ENCODE results near the gene LTF. TPM values are rescaled to one million over a fixed set of nuclear protein-coding genes. Genes with fewer than 3 reads are reported as not detected.

LTF gene
- total and polyA plus RNA-seq, 10 of the 15 experiments (the other 5 are each of a cell fraction or from before 2014, with no cell fraction given) = 0.03 to 0.31 TPM; not detected in 8

DNA sequence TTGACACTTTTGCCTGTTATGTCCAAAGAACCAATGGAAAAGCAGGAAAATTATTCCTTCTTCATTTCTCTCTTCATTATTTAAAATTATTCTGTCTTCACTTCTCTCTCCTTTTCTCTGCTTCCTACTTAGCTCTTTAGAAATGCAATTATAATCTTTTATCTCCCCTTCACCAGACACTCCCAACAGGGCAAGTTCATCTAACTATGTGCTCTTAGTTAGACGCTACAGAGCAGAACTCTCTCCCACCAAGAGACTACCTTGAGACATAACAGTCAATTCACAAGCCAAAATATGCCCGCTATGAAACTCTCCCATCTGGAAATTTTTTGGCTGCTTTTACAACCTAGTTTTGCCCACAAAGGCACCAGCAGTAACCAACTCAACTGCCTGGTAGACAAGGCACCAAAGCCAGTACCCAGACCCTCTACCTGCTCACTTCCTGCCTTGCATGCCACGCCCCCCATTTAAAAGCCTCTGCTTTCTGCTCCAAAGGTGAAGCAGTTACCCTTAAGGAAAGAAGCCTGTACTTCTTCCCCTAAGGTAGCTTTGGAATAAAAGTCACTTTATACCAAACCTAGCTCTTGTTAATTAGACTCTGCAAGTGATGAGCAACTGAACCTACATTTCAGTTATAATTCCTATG, 29.5 kb downstream of the LTF start:
- no peak overlapping the region for H3K9ac ChIP-seq (ENCODE audit: control insufficient read depth, insufficient read depth, low read length)
- H3K27me3 ChIP-seq (replicated peaks in 1 of 2; ENCODE audit: control insufficient read depth in 2 of 2, insufficient read depth in 2 of 2, low read length in 1 of 2) = no peaks in the 10 kb centered on the region; a peak in 1 of 4 replicates
- H3K9me3 ChIP-seq (replicated peaks; ENCODE audit: control insufficient read depth, insufficient read depth, low read length) = no peaks in the 10 kb centered on the region; the same call in 2 of the 3 replicates
- no peak overlapping the region for H3K4me2 ChIP-seq (ENCODE audit: control insufficient read depth, insufficient read depth)
- H3K4me1 ChIP-seq (ENCODE audit: control insufficient read depth, insufficient read depth, low read length) = no peaks in the 10 kb centered on the region
- BruUV-seq (replicated peaks) = no TSS peak
- H3K27ac ChIP-seq (ENCODE audit: control insufficient read depth, insufficient read depth) = no peak overlapping the region
- FAIRE-seq (no peak), ATAC-seq (no peak), DNase-seq (ENCODE audit: low read depth, low spot score) (no peak)
- no peak overlapping the region for H2AFZ ChIP-seq (ENCODE audit: control insufficient read depth, low read depth, low read length)
- intact Hi-C loops (cut with micrococcal nuclease; ENCODE audit: unreplicated experiment) = no loop called here
- H3K79me2 ChIP-seq (ENCODE audit: control insufficient read depth, insufficient read depth, low read length) = no peaks in the 10 kb centered on the region
- H3K4me3 ChIP-seq = no peak overlapping the region
- ChIA-PET CTCF (interaction anchor here (0.6 to 1.0 kb wide), 3 partner anchors 29 to 1267 kb away, joined by 3 to 4 read pairs (median 3); no protein-coding TSS in a partner anchor), SMC1A (ENCODE audit: uncharacterized antibody, unreplicated experiment) (interaction anchor here (0.6 kb wide), 1 partner anchor 18 kb away, joined by 3 read pairs; no protein-coding TSS in a partner anchor), RAD21 (ENCODE audit: unreplicated experiment) (no interaction called here), POLR2A (no interaction called here)
- 37% methylated on average over 3 of the region's 3 CpGs for WGBS (ENCODE audit: insufficient coverage, insufficient replicate concordance, low lambda C conversion rate, missing lambda C conversion rate)
- H4K20me1 ChIP-seq (ENCODE audit: control insufficient read depth, insufficient read depth) = no peaks in the 10 kb centered on the region
- in situ Hi-C loops (cut with MboI) = no loop called here
- no peaks in the 10 kb centered on the region for H3K36me3 ChIP-seq (ENCODE audit: control insufficient read depth in 2 of 2, insufficient read depth in 2 of 2, low read length in 1 of 2)
- TF ChIP-seq SMARCA5 (IDR thresholded peaks at IDR 0.05) = no peak
- TF ChIP-seq, protein P1, sequence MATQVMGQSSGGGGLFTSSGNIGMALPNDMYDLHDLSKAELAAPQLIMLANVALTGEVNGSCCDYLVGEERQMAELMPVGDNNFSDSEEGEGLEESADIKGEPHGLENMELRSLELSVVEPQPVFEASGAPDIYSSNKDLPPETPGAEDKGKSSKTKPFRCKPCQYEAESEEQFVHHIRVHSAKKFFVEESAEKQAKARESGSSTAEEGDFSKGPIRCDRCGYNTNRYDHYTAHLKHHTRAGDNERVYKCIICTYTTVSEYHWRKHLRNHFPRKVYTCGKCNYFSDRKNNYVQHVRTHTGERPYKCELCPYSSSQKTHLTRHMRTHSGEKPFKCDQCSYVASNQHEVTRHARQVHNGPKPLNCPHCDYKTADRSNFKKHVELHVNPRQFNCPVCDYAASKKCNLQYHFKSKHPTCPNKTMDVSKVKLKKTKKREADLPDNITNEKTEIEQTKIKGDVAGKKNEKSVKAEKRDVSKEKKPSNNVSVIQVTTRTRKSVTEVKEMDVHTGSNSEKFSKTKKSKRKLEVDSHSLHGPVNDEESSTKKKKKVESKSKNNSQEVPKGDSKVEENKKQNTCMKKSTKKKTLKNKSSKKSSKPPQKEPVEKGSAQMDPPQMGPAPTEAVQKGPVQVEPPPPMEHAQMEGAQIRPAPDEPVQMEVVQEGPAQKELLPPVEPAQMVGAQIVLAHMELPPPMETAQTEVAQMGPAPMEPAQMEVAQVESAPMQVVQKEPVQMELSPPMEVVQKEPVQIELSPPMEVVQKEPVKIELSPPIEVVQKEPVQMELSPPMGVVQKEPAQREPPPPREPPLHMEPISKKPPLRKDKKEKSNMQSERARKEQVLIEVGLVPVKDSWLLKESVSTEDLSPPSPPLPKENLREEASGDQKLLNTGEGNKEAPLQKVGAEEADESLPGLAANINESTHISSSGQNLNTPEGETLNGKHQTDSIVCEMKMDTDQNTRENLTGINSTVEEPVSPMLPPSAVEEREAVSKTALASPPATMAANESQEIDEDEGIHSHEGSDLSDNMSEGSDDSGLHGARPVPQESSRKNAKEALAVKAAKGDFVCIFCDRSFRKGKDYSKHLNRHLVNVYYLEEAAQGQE (IDR thresholded peaks at IDR 0.05; ENCODE audit: low read depth, low read length) = no peak
- no peak for TF ChIP-seq RBBP5 (conservative IDR thresholded peaks at IDR 0.05)
- TF ChIP-seq JUNB (IDR thresholded peaks at IDR 0.05) = no peak
- TF ChIP-seq RELA (IDR thresholded peaks at IDR 0.05; ENCODE audit: borderline replicate concordance, partially characterized antibody) = no peak
- TF ChIP-seq, protein P2, sequence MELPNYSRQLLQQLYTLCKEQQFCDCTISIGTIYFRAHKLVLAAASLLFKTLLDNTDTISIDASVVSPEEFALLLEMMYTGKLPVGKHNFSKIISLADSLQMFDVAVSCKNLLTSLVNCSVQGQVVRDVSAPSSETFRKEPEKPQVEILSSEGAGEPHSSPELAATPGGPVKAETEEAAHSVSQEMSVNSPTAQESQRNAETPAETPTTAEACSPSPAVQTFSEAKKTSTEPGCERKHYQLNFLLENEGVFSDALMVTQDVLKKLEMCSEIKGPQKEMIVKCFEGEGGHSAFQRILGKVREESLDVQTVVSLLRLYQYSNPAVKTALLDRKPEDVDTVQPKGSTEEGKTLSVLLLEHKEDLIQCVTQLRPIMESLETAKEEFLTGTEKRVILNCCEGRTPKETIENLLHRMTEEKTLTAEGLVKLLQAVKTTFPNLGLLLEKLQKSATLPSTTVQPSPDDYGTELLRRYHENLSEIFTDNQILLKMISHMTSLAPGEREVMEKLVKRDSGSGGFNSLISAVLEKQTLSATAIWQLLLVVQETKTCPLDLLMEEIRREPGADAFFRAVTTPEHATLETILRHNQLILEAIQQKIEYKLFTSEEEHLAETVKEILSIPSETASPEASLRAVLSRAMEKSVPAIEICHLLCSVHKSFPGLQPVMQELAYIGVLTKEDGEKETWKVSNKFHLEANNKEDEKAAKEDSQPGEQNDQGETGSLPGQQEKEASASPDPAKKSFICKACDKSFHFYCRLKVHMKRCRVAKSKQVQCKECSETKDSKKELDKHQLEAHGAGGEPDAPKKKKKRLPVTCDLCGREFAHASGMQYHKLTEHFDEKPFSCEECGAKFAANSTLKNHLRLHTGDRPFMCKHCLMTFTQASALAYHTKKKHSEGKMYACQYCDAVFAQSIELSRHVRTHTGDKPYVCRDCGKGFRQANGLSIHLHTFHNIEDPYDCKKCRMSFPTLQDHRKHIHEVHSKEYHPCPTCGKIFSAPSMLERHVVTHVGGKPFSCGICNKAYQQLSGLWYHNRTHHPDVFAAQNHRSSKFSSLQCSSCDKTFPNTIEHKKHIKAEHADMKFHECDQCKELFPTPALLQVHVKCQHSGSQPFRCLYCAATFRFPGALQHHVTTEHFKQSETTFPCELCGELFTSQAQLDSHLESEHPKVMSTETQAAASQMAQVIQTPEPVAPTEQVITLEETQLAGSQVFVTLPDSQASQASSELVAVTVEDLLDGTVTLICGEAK (IDR thresholded peaks at IDR 0.05; ENCODE audit: borderline replicate concordance) = no peak
- no peak for TF ChIP-seq TCF3 (IDR thresholded peaks at IDR 0.05; ENCODE audit: borderline replicate concordance, insufficient read depth, low read depth, low read length)
- TF ChIP-seq EZH2 (IDR thresholded peaks at IDR 0.05; ENCODE audit: borderline replicate concordance, control insufficient read depth, low read depth, low read length) = no peak
- TF ChIP-seq POLR2AphosphoS2 (IDR thresholded peaks at IDR 0.05; ENCODE audit: low read depth, low read length) = no peak
- no peak for TF ChIP-seq RAD21 (IDR thresholded peaks at IDR 0.05; ENCODE audit: insufficient read depth, low read depth, low read length)
- no peak for TF ChIP-seq RAD51 (IDR thresholded peaks at IDR 0.05)
- TF ChIP-seq MTA3 (IDR thresholded peaks at IDR 0.05; ENCODE audit: borderline replicate concordance, low read length) = no peak
- no peak for TF ChIP-seq CREB1 (IDR thresholded peaks at IDR 0.05; ENCODE audit: low read depth)
- TF ChIP-seq MXI1 (IDR thresholded peaks at IDR 0.05; ENCODE audit: low read depth, low read length) = no peak
- no peak for TF ChIP-seq KLF5 (IDR thresholded peaks at IDR 0.05; ENCODE audit: partially characterized antibody)
- TF ChIP-seq CBX3 (IDR thresholded peaks at IDR 0.05; ENCODE audit: borderline replicate concordance, low read depth) = no peak
- no peak for TF ChIP-seq NFYB (IDR thresholded peaks at IDR 0.05; ENCODE audit: insufficient read depth, low read depth, low read length)
- no peak for TF ChIP-seq ATF7 (IDR thresholded peaks at IDR 0.05; ENCODE audit: low read depth)

Measured in GM12878 (cell line).